H1 (cell line): ENCODE measurements around the gene ALK. TPM values are rescaled to one million over a fixed set of nuclear protein-coding genes. Genes with fewer than 3 reads are reported as not detected.

Source experiments
- CTCF ChIA-PET: fragments of 300-600 bp; sonication (Branson Sonifier 250); formaldehyde crosslinking; loops from one replicate; lab custom pipeline; 2021; ENCODE audit not compliant: partially characterized antibody; lab: Charles Lee
- POLR2A ChIA-PET: fragments of 300-600 bp; sonication (Branson Sonifier 250); formaldehyde crosslinking; loops from one replicate; lab custom pipeline; 2021; ENCODE audit warnings: inconsistent platforms; ENCODE audit not compliant: partially characterized antibody; lab: Charles Lee
- DNase-seq, 2 experiments: peaks; one replicate each; pipeline versions ENCODE4 v3.0.0 to v3.0.0-alpha.2; 2010 to 2022; ENCODE audit warnings: low spot score in 2 of 2, low read depth in 1 of 2, mixed read lengths in 1 of 2
- FAIRE-seq: peaks from 2 replicates; lab custom pipeline; 2011; peaks lifted over from hg19 to GRCh38; lab: Jason Lieb, UNC
- H2AFZ ChIP-seq: 2 replicates; pipeline ENCODE4 v1.8.1; 2012; ENCODE audit warnings: low read length, inconsistent platforms
- H2AK5ac ChIP-seq: 2 replicates; pipeline ENCODE4 v1.6.1; 2013; ENCODE audit warnings: low read depth, low read length
- H2BK120ac ChIP-seq: replicated peaks from 2 replicates; pipeline ENCODE3; 2013; ENCODE audit warnings: low read depth, low read length, inconsistent platforms
- H2BK12ac ChIP-seq: 2 replicates; pipeline ENCODE4 v1.6.1; 2013; ENCODE audit warnings: low read depth, low read length
- H2BK15ac ChIP-seq: 2 replicates; pipeline ENCODE4 v1.6.1; 2013; ENCODE audit warnings: low read length
- H2BK20ac ChIP-seq: 2 replicates; pipeline ENCODE4 v1.6.1; 2013; ENCODE audit warnings: low read length
- H2BK5ac ChIP-seq: 2 replicates; pipeline ENCODE4 v1.6.1; 2013; ENCODE audit warnings: low read depth, low read length
- H3K14ac ChIP-seq: 2 replicates; pipeline ENCODE4 v1.6.1; 2013; ENCODE audit warnings: inconsistent platforms; ENCODE audit not compliant: insufficient read length
- H3K18ac ChIP-seq: 2 replicates; pipeline ENCODE4 v1.6.1; 2013; ENCODE audit warnings: low read length; ENCODE audit errors: extremely low read depth
- H3K23ac ChIP-seq: 2 replicates; pipeline ENCODE4 v1.6.1; 2013; ENCODE audit warnings: inconsistent platforms; ENCODE audit not compliant: insufficient read length
- H3K23me2 ChIP-seq: 2 replicates; pipeline ENCODE4 v1.6.1; 2013; ENCODE audit warnings: low read depth, low read length
- H3K27ac ChIP-seq: 2 replicates; pipeline ENCODE4 v1.6.1; 2011; ENCODE audit warnings: low read depth, low read length, inconsistent platforms
- H3K27me3 ChIP-seq, 4 experiments: replicated peaks in 1 of 4; 1 replicate in 1 of 4; 2 replicates in 3 of 4; pipeline versions ENCODE4 v1.6.1 to v1.8.1; 2011 to 2013; ENCODE audit warnings: low read length in 3 of 4, mild to moderate bottlenecking in 3 of 4, inconsistent platforms in 2 of 4, mixed read lengths in 2 of 4, moderate library complexity in 1 of 4; ENCODE audit not compliant: control insufficient read depth in 3 of 4, insufficient read depth in 3 of 4; ENCODE audit errors: extremely low read depth in 1 of 4
- H3K36me3 ChIP-seq, 4 experiments: 2 replicates each; pipeline versions ENCODE4 v1.6.1 to v1.8.1; 2011 to 2013; ENCODE audit warnings: mild to moderate bottlenecking in 4 of 4, low read length in 3 of 4, moderate library complexity in 2 of 4, control low read depth in 1 of 4, inconsistent platforms in 1 of 4; ENCODE audit not compliant: insufficient read depth in 4 of 4, control insufficient read depth in 2 of 4
- H3K4ac ChIP-seq: replicated peaks from 2 replicates; pipeline ENCODE3; 2013; ENCODE audit warnings: low read length, low read depth, mixed read lengths, inconsistent platforms; ENCODE audit not compliant: insufficient read length
- H3K4me1 ChIP-seq, 4 experiments: replicated peaks in 1 of 4; 1 replicate in 1 of 4; 2 replicates in 3 of 4; pipeline versions ENCODE4 v1.6.1 to v1.8.1; 2011 to 2013; ENCODE audit warnings: low read length in 3 of 4, inconsistent platforms in 2 of 4, mixed read lengths in 1 of 4; ENCODE audit not compliant: insufficient read depth in 4 of 4, control insufficient read depth in 3 of 4
- H3K4me2 ChIP-seq, 2 experiments: 2 replicates each; pipeline versions ENCODE4 v1.6.1 to v1.8.1; 2011 to 2013; ENCODE audit warnings: low read depth in 2 of 2, low read length in 2 of 2, control low read depth in 1 of 2, inconsistent platforms in 1 of 2, mild to moderate bottlenecking in 1 of 2; ENCODE audit not compliant: insufficient read depth in 1 of 2
- H3K4me3 ChIP-seq, 4 experiments: fragments of 200-600, 300-600 bp in 1 of 4; sonication (generic), shearing (Covaris generic), sonication (Bioruptor Twin) in 1 of 4; 2 replicates each; pipeline versions ENCODE4 v1.5.1 to v1.8.1; 2011 to 2016; ENCODE audit warnings: low read length in 4 of 4, low read depth in 3 of 4, control low read depth in 2 of 4, inconsistent platforms in 2 of 4, mild to moderate bottlenecking in 2 of 4, mixed read lengths in 1 of 4, moderate library complexity in 1 of 4; ENCODE audit not compliant: insufficient read depth in 2 of 4; ENCODE audit errors: extremely low read depth in 1 of 4
- H3K56ac ChIP-seq: replicated peaks from 2 replicates; pipeline ENCODE3; 2013; ENCODE audit warnings: low read depth, mild to moderate bottlenecking, mixed read lengths, low read length, inconsistent platforms; ENCODE audit not compliant: insufficient read length
- H3K79me1 ChIP-seq: 2 replicates; pipeline ENCODE4 v1.6.1; 2013; ENCODE audit warnings: low read depth, low read length, control low read depth
- H3K79me2 ChIP-seq, 2 experiments: 2 replicates each; pipeline versions ENCODE4 v1.6.1 to v1.8.1; 2012 to 2013; ENCODE audit warnings: low read length in 2 of 2, mild to moderate bottlenecking in 2 of 2, inconsistent platforms in 1 of 2; ENCODE audit not compliant: insufficient read depth in 2 of 2, control insufficient read depth in 1 of 2
- H3K9ac ChIP-seq, 4 experiments: replicated peaks in 1 of 4; 1 replicate in 1 of 4; 2 replicates in 3 of 4; pipeline versions ENCODE4 v1.6.1 to v1.8.1; 2011 to 2013; ENCODE audit warnings: low read depth in 3 of 4, low read length in 3 of 4, control low read depth in 2 of 4, mild to moderate bottlenecking in 2 of 4, moderate library complexity in 2 of 4, inconsistent platforms in 1 of 4; ENCODE audit errors: extremely low read depth in 1 of 4
- H3K9me3 ChIP-seq, 2 experiments: 2 replicates each; pipeline versions ENCODE4 v1.6.1 to v1.8.1; 2012 to 2013; ENCODE audit warnings: mild to moderate bottlenecking in 2 of 2, moderate library complexity in 2 of 2, control low read depth in 1 of 2, inconsistent platforms in 1 of 2, low read depth in 1 of 2, low read length in 1 of 2, mixed read lengths in 1 of 2; ENCODE audit not compliant: insufficient read depth in 2 of 2
- H4K20me1 ChIP-seq, 2 experiments: replicated peaks in 1 of 2; 2 replicates each; pipeline versions ENCODE3 to v1.8.1; 2011 to 2013; ENCODE audit warnings: inconsistent platforms in 2 of 2, low read length in 2 of 2, mild to moderate bottlenecking in 1 of 2; ENCODE audit not compliant: insufficient read depth in 2 of 2, control insufficient read depth in 1 of 2
- H4K5ac ChIP-seq: 2 replicates; pipeline ENCODE4 v1.6.1; 2013; ENCODE audit warnings: low read length, low read depth, mixed read lengths, inconsistent platforms; ENCODE audit not compliant: insufficient read length
- H4K8ac ChIP-seq: 2 replicates; pipeline ENCODE4 v1.8.0; 2013; ENCODE audit warnings: mild to moderate bottlenecking, moderate library complexity, low read length, inconsistent platforms; ENCODE audit not compliant: insufficient read depth; ENCODE audit errors: extremely low read depth
- H4K91ac ChIP-seq: replicated peaks from 2 replicates; pipeline ENCODE3; 2013; ENCODE audit warnings: low read length, mixed read lengths, inconsistent platforms; ENCODE audit not compliant: insufficient read length
- KDM1A ChIP-seq: fragments of 200-600, 300-600 bp; sonication (generic); IDR thresholded peaks from 2 replicates; pipeline ENCODE4 v1.7.1; 2016; ENCODE audit warnings: mild to moderate bottlenecking, low read length, borderline replicate concordance
- KDM4A ChIP-seq: IDR thresholded peaks from one replicate; pipeline ENCODE4 v1.7.1; 2012; ENCODE audit warnings: low read depth, mild to moderate bottlenecking, moderate library complexity, low read length, inconsistent platforms; ENCODE audit not compliant: severe bottlenecking
- KDM5A ChIP-seq: fragments of 200-600 bp; IDR thresholded peaks from 2 replicates; pipeline ENCODE4 v1.7.1; 2012; ENCODE audit warnings: mild to moderate bottlenecking, low read length, inconsistent platforms, mixed read lengths
- PHF8 ChIP-seq: fragments of 200-600 bp; sonication (generic); conservative IDR thresholded peaks from 2 replicates; pipeline ENCODE4 v1.7.1; 2012; ENCODE audit warnings: low read depth, mild to moderate bottlenecking, inconsistent platforms, low read length, moderate library complexity
- POLR2A ChIP-seq, 2 experiments: IDR thresholded peaks; 1 replicate in 1 of 2; 2 replicates in 1 of 2; pipeline ENCODE4 v1.6.1; 2011; ENCODE audit warnings: low read depth in 2 of 2, low read length in 2 of 2, mild to moderate bottlenecking in 2 of 2; ENCODE audit errors: control extremely low read depth in 1 of 2
- RXRA ChIP-seq: IDR thresholded peaks from 2 replicates; pipeline ENCODE4 v1.6.1; 2011; ENCODE audit warnings: low read depth, mild to moderate bottlenecking, low read length, moderate library complexity; ENCODE audit not compliant: insufficient read depth
- SUZ12 ChIP-seq: fragments of 200-600 bp; sonication (generic); IDR thresholded peaks from 2 replicates; pipeline ENCODE4 v1.6.1; 2012; ENCODE audit warnings: mild to moderate bottlenecking, inconsistent platforms, low read length, moderate library complexity, mixed read lengths
- YY1 ChIP-seq: IDR thresholded peaks from 2 replicates; pipeline ENCODE4 v1.6.1; 2011; ENCODE audit warnings: low read depth, mild to moderate bottlenecking, low read length
- WGBS, 2 experiments: shearing (Covaris generic) in 1 of 2; methylation state at CpG; one replicate each; pipeline versions ENCODE4 v1.1.6 to v1.1.7; 2013 to 2015; ENCODE audit warnings: low lambda C conversion rate in 2 of 2, mixed read lengths in 2 of 2, inconsistent platforms in 1 of 2, low coverage in 1 of 2, missing lambda C conversion rate in 1 of 2; ENCODE audit not compliant: insufficient replicate concordance in 2 of 2, insufficient coverage in 1 of 2, insufficient read length in 1 of 2; ENCODE audit errors: extremely low coverage in 1 of 2, missing lambda C conversion rate in 1 of 2; 5-methylcytosine and 5-hydroxymethylcytosine counted together
- polyA plus RNA-seq, 7 experiments: library from polyadenylated mRNA; depleted of rRNA in 3 of 7; stranded (reverse) in 5 of 7; unstranded in 2 of 7; fragments of >200 nt in 5 of 7; fragments of 200-250 nt in 2 of 7; gene quantifications; 1 replicate in 5 of 7; 2 replicates in 1 of 7; 4 replicates in 1 of 7; pipeline versions ENCODE4 v1.2.1 to v1.2.3, GENCODE V29; 2011 to 2013; ENCODE audit warnings: missing spikeins in 2 of 7, mixed read lengths in 2 of 7
- total RNA-seq: library from RNA; stranded (reverse); fragmentation: NEBNext Ultra II Directional; extraction: Animal tissue kit (Norgen Biotek cat#: 25700); gene quantifications from 2 replicates; pipeline ENCODE4 v1.2.1, GENCODE V29; 2021
- TF ChIP-seq, protein P1 (sequence below), 3 experiments: IDR thresholded peaks; 1 replicate in 2 of 3; 2 replicates in 1 of 3; pipeline versions ENCODE4 v1.5.1 to v1.6.1; 2011; ENCODE audit warnings: low read length in 3 of 3, mild to moderate bottlenecking in 3 of 3, inconsistent platforms in 2 of 3, low read depth in 1 of 3, moderate library complexity in 1 of 3; ENCODE audit not compliant: insufficient read depth in 1 of 3; ENCODE audit errors: control extremely low read depth in 1 of 3

ALK gene
- total and polyA plus RNA-seq, 2 of the 8 experiments (the other 6 are each of a cell fraction or from before 2014, with no cell fraction given), result 0.02 to 0.09 TPM

DNA sequence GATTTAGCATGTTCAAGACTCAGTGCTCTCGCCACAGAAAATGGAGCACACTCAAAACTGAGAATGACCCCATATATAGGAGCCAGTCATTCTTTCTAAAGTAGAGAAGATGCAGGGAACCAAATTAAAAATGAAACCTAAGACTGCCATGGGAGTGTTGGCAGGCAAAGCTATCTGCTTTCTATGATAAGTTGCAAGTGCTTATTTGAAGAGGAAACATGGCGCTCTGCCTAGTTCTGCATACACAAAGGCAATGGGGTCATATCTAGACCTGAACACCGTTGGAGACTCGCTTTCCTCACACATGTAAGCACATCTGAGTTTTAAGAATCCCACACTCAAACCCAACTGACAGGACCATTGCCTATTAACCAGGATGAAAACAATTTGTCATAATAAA is 292.5 kb downstream of the ALK start:
- H3K27me3 ChIP-seq, result no peaks in the 10 kb centered on the region
- H3K4me3 ChIP-seq, result no peak overlapping the region
- no peak overlapping the region for H4K91ac ChIP-seq
- H3K23me2 ChIP-seq, result no peaks in the 10 kb centered on the region
- no peaks in the 10 kb centered on the region for H3K9me3 ChIP-seq
- no peaks in the 10 kb centered on the region for H3K79me2 ChIP-seq
- no peak overlapping the region for H3K27ac ChIP-seq
- DNase-seq, result no peak
- H4K20me1 ChIP-seq, result no peaks in the 10 kb centered on the region
- H4K8ac ChIP-seq, result no peak overlapping the region
- H2BK12ac ChIP-seq, result no peak overlapping the region
- no peak overlapping the region for H2AK5ac ChIP-seq
- H3K23ac ChIP-seq, result no peak overlapping the region
- H3K9ac ChIP-seq, result no peak overlapping the region
- no peak overlapping the region for H3K56ac ChIP-seq
- peaks cover 0 to 3% (median 0%) of the 10 kb centered on the region in 4 experiments; a peak in 1 of 7 replicates for H3K4me1 ChIP-seq
- no peak overlapping the region for H3K18ac ChIP-seq
- no peak overlapping the region for H2BK15ac ChIP-seq
- ChIA-PET CTCF (interaction anchor here (1.0 kb wide), 1 partner anchor 9 kb away, joined by 3 read pairs; no protein-coding TSS in a partner anchor), POLR2A (no interaction called here)
- H2BK5ac ChIP-seq, result no peak overlapping the region
- no peak overlapping the region for H3K4me2 ChIP-seq
- no peak overlapping the region for H2BK20ac ChIP-seq
- no peak overlapping the region for H2BK120ac ChIP-seq
- no peaks in the 10 kb centered on the region for H3K36me3 ChIP-seq
- no peak overlapping the region for H3K14ac ChIP-seq
- no peak for FAIRE-seq
- no peak overlapping the region for H4K5ac ChIP-seq
- H3K79me1 ChIP-seq, result no peaks in the 10 kb centered on the region
- TF ChIP-seq SUZ12, result no peak
- no peak for TF ChIP-seq PHF8
- no peak for TF ChIP-seq KDM5A
- TF ChIP-seq, protein P1, sequence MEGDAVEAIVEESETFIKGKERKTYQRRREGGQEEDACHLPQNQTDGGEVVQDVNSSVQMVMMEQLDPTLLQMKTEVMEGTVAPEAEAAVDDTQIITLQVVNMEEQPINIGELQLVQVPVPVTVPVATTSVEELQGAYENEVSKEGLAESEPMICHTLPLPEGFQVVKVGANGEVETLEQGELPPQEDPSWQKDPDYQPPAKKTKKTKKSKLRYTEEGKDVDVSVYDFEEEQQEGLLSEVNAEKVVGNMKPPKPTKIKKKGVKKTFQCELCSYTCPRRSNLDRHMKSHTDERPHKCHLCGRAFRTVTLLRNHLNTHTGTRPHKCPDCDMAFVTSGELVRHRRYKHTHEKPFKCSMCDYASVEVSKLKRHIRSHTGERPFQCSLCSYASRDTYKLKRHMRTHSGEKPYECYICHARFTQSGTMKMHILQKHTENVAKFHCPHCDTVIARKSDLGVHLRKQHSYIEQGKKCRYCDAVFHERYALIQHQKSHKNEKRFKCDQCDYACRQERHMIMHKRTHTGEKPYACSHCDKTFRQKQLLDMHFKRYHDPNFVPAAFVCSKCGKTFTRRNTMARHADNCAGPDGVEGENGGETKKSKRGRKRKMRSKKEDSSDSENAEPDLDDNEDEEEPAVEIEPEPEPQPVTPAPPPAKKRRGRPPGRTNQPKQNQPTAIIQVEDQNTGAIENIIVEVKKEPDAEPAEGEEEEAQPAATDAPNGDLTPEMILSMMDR (IDR thresholded peaks at IDR 0.05; ENCODE audit: control extremely low read depth in 1 of 3, insufficient read depth in 1 of 3, low read depth in 1 of 3, low read length in 3 of 3), result no peak
- TF ChIP-seq POLR2A (IDR thresholded peaks at IDR 0.05; ENCODE audit: control extremely low read depth in 1 of 2, low read depth in 2 of 2, low read length in 2 of 2), result no peak
- TF ChIP-seq KDM1A, result no peak
- TF ChIP-seq KDM4A, result no peak
- TF ChIP-seq RXRA, result no peak
- no peak for TF ChIP-seq YY1
- TF ChIP-seq, all 59 proteins: peak for 0
- Histone ChIP-seq H2AFZ (no peak overlapping the region), H3K4ac (no peak overlapping the region)
- 94% methylated on average over 4 of the region's 4 CpGs; no CpG with 5 or more reads in 1 of the 2 experiments for WGBS, 2 experiments
